ENCODE data around the gene HLA-DRA.

HLA-DRA gene

GRCh38 chr6:32406857-32407256 is 32.8 kb upstream of the HLA-DRA start, which contains the start of gene BTNL2:
TSS of gene BTNL2 (minus strand) at chr6:32407181. CDS start at chr6:32407123, 58 bp downstream.
- H3K4me1 ChIP-seq (ENCODE audit: control insufficient read depth, insufficient read depth, low read length) = no peaks in the 10 kb centered on the region
- no peaks in the 10 kb centered on the region for H3K36me3 ChIP-seq (ENCODE audit: control insufficient read depth in 2 of 2, insufficient read depth in 1 of 2, low read length in 2 of 2)
- H3K27ac ChIP-seq (ENCODE audit: extremely low read depth, low read depth, low read length) = no peak within 1 kb of the TSS
- H3K9me3 ChIP-seq (ENCODE audit: control insufficient read depth, insufficient read depth, low read depth, low read length) = no peaks in the 10 kb centered on the region
- ChIA-PET CTCF (interaction anchor here (0.7 to 1.8 kb wide), 4 partner anchors 10 to 541 kb away, joined by 3 to 5 read pairs (median 4); no protein-coding TSS in a partner anchor), POLR2A (no interaction called here)
- no peak for TF ChIP-seq ZNF518A (tag by site-specific recombination; conservative IDR thresholded peaks at IDR 0.05; ENCODE audit: low read depth)
- TF ChIP-seq ZNF146 (tag by site-specific recombination; IDR thresholded peaks at IDR 0.05) = no peak
- TF ChIP-seq ZNF184 (tag by site-specific recombination; IDR thresholded peaks at IDR 0.05) = no peak
- no peak for TF ChIP-seq ZNF239 (tag by site-specific recombination; IDR thresholded peaks at IDR 0.05)
- no peak for TF ChIP-seq ZNF792 (tag by site-specific recombination; IDR thresholded peaks at IDR 0.05)
- TF ChIP-seq ZNF292 (tag by site-specific recombination; IDR thresholded peaks at IDR 0.05; ENCODE audit: borderline replicate concordance, low read depth) = no peak
- no peak for TF ChIP-seq ZNF174 (tag by site-specific recombination; IDR thresholded peaks at IDR 0.05)
- TF ChIP-seq ZNF707 (tag by site-specific recombination; IDR thresholded peaks at IDR 0.05) = no peak
- no peak for TF ChIP-seq ZNF791 (tag by site-specific recombination; IDR thresholded peaks at IDR 0.05)
- no peak within 1 kb of the TSS for H3K4me3 ChIP-seq (ENCODE audit: low read depth, low read length)

- POLR2A ChIA-PET = no interaction called here
- TF ChIP-seq ZNF24 (tag by site-specific recombination; IDR thresholded peaks at IDR 0.05) (no peak), ZFP37 (tag by site-specific recombination; IDR thresholded peaks at IDR 0.05) (no peak), SCRT2 (tag by site-specific recombination; IDR thresholded peaks at IDR 0.05) (peak; percentile 49)
Measured at GRCh38 chr6:32410906-32411305, 28.8 kb upstream of the HLA-DRA start.

DNA sequence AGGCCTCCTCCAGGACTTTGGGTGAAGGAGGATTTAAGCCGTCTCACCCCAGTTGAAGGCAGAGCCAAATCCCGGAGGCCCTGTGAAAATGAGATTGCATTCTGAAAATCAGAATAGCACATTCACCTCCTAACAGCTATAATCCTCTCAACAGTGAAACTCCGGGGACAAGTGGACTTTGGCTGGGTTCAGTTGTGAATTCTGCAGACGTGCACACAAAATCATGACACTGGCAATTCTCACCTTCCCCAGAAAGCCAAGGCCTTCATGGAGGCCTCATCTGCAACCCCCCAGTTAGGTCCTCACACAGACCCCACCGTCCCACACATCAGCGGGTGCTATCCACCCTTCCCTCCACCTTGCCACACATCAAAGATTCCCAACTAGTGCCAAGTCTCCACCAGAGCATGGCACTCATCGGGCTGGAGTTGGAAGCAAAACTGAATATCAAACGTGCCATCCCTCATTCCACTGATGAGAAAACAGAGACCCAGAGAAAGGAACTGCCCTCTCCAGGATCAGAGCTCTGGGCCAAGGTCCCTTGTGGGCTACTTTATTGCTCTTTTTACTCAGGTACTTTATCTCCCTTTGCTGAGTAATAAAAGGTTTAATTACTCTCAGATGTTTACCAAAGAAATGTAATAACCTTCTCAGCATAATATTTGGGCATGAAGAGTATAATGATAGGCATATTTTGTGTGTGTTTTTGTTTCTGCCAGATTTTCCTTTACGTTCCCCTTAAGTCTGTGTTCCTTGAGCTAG is 27.9 kb upstream of the HLA-DRA start:
- CTCF ChIA-PET = interaction anchor here (0.6 to 11.0 kb wide), 10 partner anchors 14 to 533 kb away, joined by 3 to 179 read pairs (median 26); no protein-coding TSS in a partner anchor
- H3K4me1 ChIP-seq (ENCODE audit: control insufficient read depth, insufficient read depth, low read length) = no peaks in the 10 kb centered on the region
- no peak overlapping the region for H3K27ac ChIP-seq (ENCODE audit: extremely low read depth, low read depth, low read length)
- no peaks in the 10 kb centered on the region for H3K9me3 ChIP-seq (ENCODE audit: control insufficient read depth, insufficient read depth, low read depth, low read length)
- POLR2A ChIA-PET = no interaction called here
- no peak overlapping the region for H3K4me3 ChIP-seq (ENCODE audit: low read depth, low read length)
- TF ChIP-seq, protein P1, sequence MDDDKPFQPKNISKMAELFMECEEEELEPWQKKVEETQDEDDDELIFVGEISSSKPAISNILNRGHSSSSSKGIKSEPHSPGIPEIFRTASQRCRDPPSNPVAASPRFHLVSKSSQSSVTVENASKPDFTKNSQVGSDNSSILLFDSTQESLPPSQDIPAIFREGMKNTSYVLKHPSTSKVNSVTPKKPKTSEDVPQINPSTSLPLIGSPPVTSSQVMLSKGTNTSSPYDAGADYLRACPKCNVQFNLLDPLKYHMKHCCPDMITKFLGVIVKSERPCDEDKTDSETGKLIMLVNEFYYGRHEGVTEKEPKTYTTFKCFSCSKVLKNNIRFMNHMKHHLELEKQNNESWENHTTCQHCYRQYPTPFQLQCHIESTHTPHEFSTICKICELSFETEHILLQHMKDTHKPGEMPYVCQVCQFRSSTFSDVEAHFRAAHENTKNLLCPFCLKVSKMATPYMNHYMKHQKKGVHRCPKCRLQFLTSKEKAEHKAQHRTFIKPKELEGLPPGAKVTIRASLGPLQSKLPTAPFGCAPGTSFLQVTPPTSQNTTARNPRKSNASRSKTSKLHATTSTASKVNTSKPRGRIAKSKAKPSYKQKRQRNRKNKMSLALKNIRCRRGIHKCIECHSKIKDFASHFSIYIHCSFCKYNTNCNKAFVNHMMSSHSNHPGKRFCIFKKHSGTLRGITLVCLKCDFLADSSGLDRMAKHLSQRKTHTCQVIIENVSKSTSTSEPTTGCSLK (tag by site-specific recombination; IDR thresholded peaks at IDR 0.05) = no peak
- no peak for TF ChIP-seq ZNF335 (tag by site-specific recombination; conservative IDR thresholded peaks at IDR 0.05)
- TF ChIP-seq ZNF211 (tag by site-specific recombination; IDR thresholded peaks at IDR 0.05; ENCODE audit: low read depth) = no peak
- no peak for TF ChIP-seq ZNF707 (tag by site-specific recombination; IDR thresholded peaks at IDR 0.05)
- TF ChIP-seq FEZF1 (tag by site-specific recombination; IDR thresholded peaks at IDR 0.05) = peak; percentile 50
- no peak for TF ChIP-seq ZNF843 (tag by site-specific recombination; IDR thresholded peaks at IDR 0.05)
- TF ChIP-seq, protein P2, sequence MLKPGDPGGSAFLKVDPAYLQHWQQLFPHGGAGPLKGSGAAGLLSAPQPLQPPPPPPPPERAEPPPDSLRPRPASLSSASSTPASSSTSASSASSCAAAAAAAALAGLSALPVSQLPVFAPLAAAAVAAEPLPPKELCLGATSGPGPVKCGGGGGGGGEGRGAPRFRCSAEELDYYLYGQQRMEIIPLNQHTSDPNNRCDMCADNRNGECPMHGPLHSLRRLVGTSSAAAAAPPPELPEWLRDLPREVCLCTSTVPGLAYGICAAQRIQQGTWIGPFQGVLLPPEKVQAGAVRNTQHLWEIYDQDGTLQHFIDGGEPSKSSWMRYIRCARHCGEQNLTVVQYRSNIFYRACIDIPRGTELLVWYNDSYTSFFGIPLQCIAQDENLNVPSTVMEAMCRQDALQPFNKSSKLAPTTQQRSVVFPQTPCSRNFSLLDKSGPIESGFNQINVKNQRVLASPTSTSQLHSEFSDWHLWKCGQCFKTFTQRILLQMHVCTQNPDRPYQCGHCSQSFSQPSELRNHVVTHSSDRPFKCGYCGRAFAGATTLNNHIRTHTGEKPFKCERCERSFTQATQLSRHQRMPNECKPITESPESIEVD (tag by site-specific recombination; IDR thresholded peaks at IDR 0.05) = peak; percentile 73; the same call in 1 of the 2 replicates
- no peak for TF ChIP-seq ZNF239 (tag by site-specific recombination; IDR thresholded peaks at IDR 0.05)
- TF ChIP-seq, protein P3, sequence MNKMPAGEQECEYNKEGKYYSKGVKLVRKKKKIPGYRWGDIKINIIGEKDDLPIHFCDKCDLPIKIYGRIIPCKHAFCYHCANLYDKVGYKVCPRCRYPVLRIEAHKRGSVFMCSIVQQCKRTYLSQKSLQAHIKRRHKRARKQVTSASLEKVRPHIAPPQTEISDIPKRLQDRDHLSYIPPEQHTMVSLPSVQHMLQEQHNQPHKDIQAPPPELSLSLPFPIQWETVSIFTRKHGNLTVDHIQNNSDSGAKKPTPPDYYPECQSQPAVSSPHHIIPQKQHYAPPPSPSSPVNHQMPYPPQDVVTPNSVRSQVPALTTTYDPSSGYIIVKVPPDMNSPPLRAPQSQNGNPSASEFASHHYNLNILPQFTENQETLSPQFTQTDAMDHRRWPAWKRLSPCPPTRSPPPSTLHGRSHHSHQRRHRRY (tag by site-specific recombination; IDR thresholded peaks at IDR 0.05) = no peak
- no peaks in the 10 kb centered on the region for H3K36me3 ChIP-seq (ENCODE audit: control insufficient read depth in 2 of 2, insufficient read depth in 1 of 2, low read length in 2 of 2)

More at GRCh38 chr6:32410906-32411305, 28.8 kb upstream of the HLA-DRA start:
- no peak overlapping the region for H3K4me3 ChIP-seq (ENCODE audit: low read depth, low read length)
- H3K27ac ChIP-seq (ENCODE audit: extremely low read depth, low read depth, low read length) = no peak overlapping the region
- H3K9me3 ChIP-seq (ENCODE audit: control insufficient read depth, insufficient read depth, low read depth, low read length) = no peaks in the 10 kb centered on the region
- no peaks in the 10 kb centered on the region for H3K36me3 ChIP-seq (ENCODE audit: control insufficient read depth in 2 of 2, insufficient read depth in 1 of 2, low read length in 2 of 2)
- CTCF ChIA-PET = interaction anchor here (0.5 to 11.0 kb wide), 7 partner anchors 9 to 457 kb away, joined by 3 to 179 read pairs (median 4); no protein-coding TSS in a partner anchor
- H3K4me1 ChIP-seq (ENCODE audit: control insufficient read depth, insufficient read depth, low read length) = no peaks in the 10 kb centered on the region
